ENCODE data around the gene ERFL.

The ERFL gene

GRCh38 chr19:41928221-41928683, at the start of gene ERFL:
Gene ERFL, minus strand, starts transcription at chr19:41928449. Its CDS starts 15,530 bp downstream, at chr19:41912919.
- H3K4me1 ChIP-seq (ENCODE audit: control insufficient read depth, insufficient read depth, low read length): peaks cover 4% of the 10 kb centered on the region
- H3K4me3 ChIP-seq (ENCODE audit: low read depth, low read length): peak within 1 kb of the TSS; percentile 27
- H3K36me3 ChIP-seq (ENCODE audit: control insufficient read depth in 2 of 2, insufficient read depth in 1 of 2, low read length in 2 of 2): no peaks in the 10 kb centered on the region
- no peak within 1 kb of the TSS for H3K27ac ChIP-seq (ENCODE audit: extremely low read depth, low read depth, low read length)
- CTCF ChIA-PET: interaction anchor here (0.6 to 1.5 kb wide), 2 partner anchors 23 to 100 kb away, joined by 3 to 4 read pairs; no protein-coding TSS in a partner anchor
- no peaks in the 10 kb centered on the region for H3K9me3 ChIP-seq (ENCODE audit: control insufficient read depth, insufficient read depth, low read depth, low read length)
- POLR2A ChIA-PET: no interaction called here
- 0 out of 2 replicates have a peak, but pooled peaks have one; percentile 34 for TF ChIP-seq ZNF10 (tag by site-specific recombination; IDR thresholded peaks at IDR 0.05)
- peak; percentile 96 for TF ChIP-seq ZFHX2 (tag by site-specific recombination; conservative IDR thresholded peaks at IDR 0.05)
- no peak for TF ChIP-seq ZBTB20 (tag by site-specific recombination; IDR thresholded peaks at IDR 0.05)
- no peak for TF ChIP-seq CTCF (tag by site-specific recombination; IDR thresholded peaks at IDR 0.05)
- 0 out of 2 replicates have a peak, but pooled peaks have one; percentile 43 for TF ChIP-seq ZNF596 (tag by site-specific recombination; IDR thresholded peaks at IDR 0.05)
- TF ChIP-seq ZNF175 (tag by site-specific recombination; IDR thresholded peaks at IDR 0.05): no peak
- peak; percentile 70 for TF ChIP-seq EGR2 (tag by site-specific recombination; IDR thresholded peaks at IDR 0.05; ENCODE audit: low read depth)
- TF ChIP-seq ZNF335 (tag by site-specific recombination; conservative IDR thresholded peaks at IDR 0.05): peak; percentile 22
- TF ChIP-seq ZNF521 (tag by site-specific recombination; IDR thresholded peaks at IDR 0.05): no peak
- no peak for TF ChIP-seq ZNF239 (tag by site-specific recombination; IDR thresholded peaks at IDR 0.05)
- no peak for TF ChIP-seq ZNF660 (tag by site-specific recombination; IDR thresholded peaks at IDR 0.05)
- TF ChIP-seq ZNF280D (tag by site-specific recombination; IDR thresholded peaks at IDR 0.05): no peak
- no peak for TF ChIP-seq ZNF548 (tag by site-specific recombination; IDR thresholded peaks at IDR 0.05)
- TF ChIP-seq SETDB1 (IDR thresholded peaks at IDR 0.05; ENCODE audit: insufficient read length, low read length): no peak
- no peak for TF ChIP-seq ZNF600 (tag by site-specific recombination; IDR thresholded peaks at IDR 0.05)
- 0 out of 2 replicates have a peak, but pooled peaks have one; percentile 23 for TF ChIP-seq ZBTB8A (tag by site-specific recombination; IDR thresholded peaks at IDR 0.05)
- no peak for TF ChIP-seq PRDM6 (tag by site-specific recombination; IDR thresholded peaks at IDR 0.05)
- no peak for TF ChIP-seq ZNF19 (tag by site-specific recombination; IDR thresholded peaks at IDR 0.05; ENCODE audit: low read depth)
- TF ChIP-seq PATZ1 (tag by site-specific recombination; IDR thresholded peaks at IDR 0.05): no peak
- no peak for TF ChIP-seq ZNF37A (tag by site-specific recombination; IDR thresholded peaks at IDR 0.05)
- peak; percentile 99 for TF ChIP-seq ZNF513 (tag by site-specific recombination; IDR thresholded peaks at IDR 0.05)
- no peak for TF ChIP-seq SP3 (tag by site-specific recombination; IDR thresholded peaks at IDR 0.05)
- TF ChIP-seq ZNF692 (tag by site-specific recombination; IDR thresholded peaks at IDR 0.05): 0 out of 2 replicates have a peak, but pooled peaks have one; percentile 3
- no peak for TF ChIP-seq ZNF555 (tag by site-specific recombination; conservative IDR thresholded peaks at IDR 0.05)
- TF ChIP-seq KLF8 (tag by site-specific recombination; IDR thresholded peaks at IDR 0.05): no peak
